Activated T-cell treated with anti-CD3 and anti-CD28 coated beads, Interleukin-2, amount 50 U/mL, for 24 hours (primary cell): ENCODE data around the gene CARMIL1.

Source experiments
- DNase-seq: peaks from one replicate; pipeline ENCODE4 v3.0.0-alpha.2; 2020
- H3K27ac Mint-ChIP-seq: 2 replicates; pipeline ENCODE4 v1.8.0; 2020; ENCODE audit warnings: mild to moderate bottlenecking, mixed read lengths
- H3K27me3 Mint-ChIP-seq: 2 replicates; pipeline ENCODE4 v1.8.0; 2020; ENCODE audit warnings: mixed read lengths
- H3K36me3 Mint-ChIP-seq: 2 replicates; pipeline ENCODE4 v1.8.0; 2020; ENCODE audit warnings: low read depth, mixed read lengths
- H3K4me1 Mint-ChIP-seq: 2 replicates; pipeline ENCODE4 v1.8.0; 2020; ENCODE audit warnings: low read depth, mixed read lengths
- H3K4me3 Mint-ChIP-seq: 2 replicates; pipeline ENCODE4 v1.8.0; 2020; ENCODE audit warnings: mild to moderate bottlenecking, moderate library complexity, mixed read lengths
- H3K9me3 Mint-ChIP-seq: 2 replicates; pipeline ENCODE4 v1.8.0; 2020; ENCODE audit warnings: mixed read lengths

Gene CARMIL1

GRCh38 chr6:25586927-25587326 lies 307.8 kb downstream of the CARMIL1 start:
- Mint-ChIP-seq H3K4me1 (no peaks in the 10 kb centered on the region), H3K36me3 (peaks cover 3% of the 10 kb centered on the region), H3K4me3 (no peak overlapping the region), H3K9me3 (no peaks in the 10 kb centered on the region), H3K27ac (no peak overlapping the region), H3K27me3 (no peaks in the 10 kb centered on the region)
- no peak for DNase-seq

- Mint-ChIP-seq H3K4me3 (no peak overlapping the region), H3K4me1 (no peaks in the 10 kb centered on the region), H3K27me3 (no peaks in the 10 kb centered on the region), H3K27ac (no peak overlapping the region), H3K9me3 (no peaks in the 10 kb centered on the region), H3K36me3 (no peaks in the 10 kb centered on the region)
- no peak for DNase-seq
Measured at GRCh38 chr6:25590986-25591385, 311.8 kb downstream of the CARMIL1 start.

- H3K9me3 Mint-ChIP-seq: no peaks in the 10 kb centered on the region
- DNase-seq: no peak
- H3K27ac Mint-ChIP-seq: no peak overlapping the region
- no peaks in the 10 kb centered on the region for H3K27me3 Mint-ChIP-seq
- H3K4me1 Mint-ChIP-seq: peaks cover 9% of the 10 kb centered on the region
- no peaks in the 10 kb centered on the region for H3K36me3 Mint-ChIP-seq
- no peak overlapping the region for H3K4me3 Mint-ChIP-seq
Measured at GRCh38 chr6:25596928-25597818, 318.0 kb downstream of the CARMIL1 start.

- H3K27me3 Mint-ChIP-seq: no peaks in the 10 kb centered on the region
- no peaks in the 10 kb centered on the region for H3K9me3 Mint-ChIP-seq
- no peaks in the 10 kb centered on the region for H3K36me3 Mint-ChIP-seq
- H3K4me1 Mint-ChIP-seq: peaks cover 9% of the 10 kb centered on the region
- no peak for DNase-seq
- H3K4me3 Mint-ChIP-seq: no peak overlapping the region
- H3K27ac Mint-ChIP-seq: no peak overlapping the region
Measured at GRCh38 chr6:25599516-25600085, 320.4 kb downstream of the CARMIL1 start.

- DNase-seq: no peak
- Mint-ChIP-seq H3K36me3 (peaks cover 2% of the 10 kb centered on the region), H3K27ac (no peak overlapping the region), H3K27me3 (no peaks in the 10 kb centered on the region), H3K4me1 (peaks cover 8% of the 10 kb centered on the region), H3K4me3 (no peak overlapping the region), H3K9me3 (no peaks in the 10 kb centered on the region)
Measured at GRCh38 chr6:25601800-25602673, 322.9 kb downstream of the CARMIL1 start.

GRCh38 chr6:25602674-25602982 lies 323.5 kb downstream of the CARMIL1 start:
- peaks cover 5% of the 10 kb centered on the region for H3K4me1 Mint-ChIP-seq
- no peak overlapping the region for H3K27ac Mint-ChIP-seq
- no peak for DNase-seq
- H3K36me3 Mint-ChIP-seq: peaks cover 2% of the 10 kb centered on the region
- H3K4me3 Mint-ChIP-seq: no peak overlapping the region
- H3K9me3 Mint-ChIP-seq: no peaks in the 10 kb centered on the region
- no peaks in the 10 kb centered on the region for H3K27me3 Mint-ChIP-seq

GRCh38 chr6:25603251-25603650 lies 324.1 kb downstream of the CARMIL1 start:
- no peaks in the 10 kb centered on the region for H3K27me3 Mint-ChIP-seq
- H3K9me3 Mint-ChIP-seq: no peaks in the 10 kb centered on the region
- H3K4me3 Mint-ChIP-seq: no peak overlapping the region
- DNase-seq: no peak
- H3K4me1 Mint-ChIP-seq: peaks cover 5% of the 10 kb centered on the region
- no peak overlapping the region for H3K27ac Mint-ChIP-seq
- peaks cover 2% of the 10 kb centered on the region for H3K36me3 Mint-ChIP-seq

- Mint-ChIP-seq H3K4me3 (no peak overlapping the region), H3K4me1 (peaks cover 5% of the 10 kb centered on the region), H3K9me3 (no peaks in the 10 kb centered on the region), H3K36me3 (peaks cover 2% of the 10 kb centered on the region), H3K27me3 (no peaks in the 10 kb centered on the region), H3K27ac (no peak overlapping the region)
- DNase-seq: no peak
Measured at GRCh38 chr6:25606151-25606550, 327.0 kb downstream of the CARMIL1 start.

- Mint-ChIP-seq H3K4me1 (no peaks in the 10 kb centered on the region), H3K9me3 (no peaks in the 10 kb centered on the region), H3K27me3 (no peaks in the 10 kb centered on the region), H3K4me3 (no peak overlapping the region), H3K27ac (no peak overlapping the region), H3K36me3 (peaks cover 2% of the 10 kb centered on the region)
- DNase-seq: no peak
Measured at GRCh38 chr6:25608558-25609174, 329.5 kb downstream of the CARMIL1 start.

GRCh38 chr6:25612666-25613065 lies 333.5 kb downstream of the CARMIL1 start:
- H3K9me3 Mint-ChIP-seq: no peaks in the 10 kb centered on the region
- no peak overlapping the region for H3K27ac Mint-ChIP-seq
- no peaks in the 10 kb centered on the region for H3K4me1 Mint-ChIP-seq
- no peaks in the 10 kb centered on the region for H3K27me3 Mint-ChIP-seq
- no peaks in the 10 kb centered on the region for H3K36me3 Mint-ChIP-seq
- no peak for DNase-seq
- H3K4me3 Mint-ChIP-seq: no peak overlapping the region

- no peaks in the 10 kb centered on the region for H3K36me3 Mint-ChIP-seq
- no peak overlapping the region for H3K27ac Mint-ChIP-seq
- no peak for DNase-seq
- H3K27me3 Mint-ChIP-seq: no peaks in the 10 kb centered on the region
- H3K9me3 Mint-ChIP-seq: no peaks in the 10 kb centered on the region
- H3K4me1 Mint-ChIP-seq: no peaks in the 10 kb centered on the region
- no peak overlapping the region for H3K4me3 Mint-ChIP-seq
Measured at GRCh38 chr6:25613415-25613814, 334.2 kb downstream of the CARMIL1 start.

GRCh38 chr6:25614052-25614451 lies 334.9 kb downstream of the CARMIL1 start:
- H3K27me3 Mint-ChIP-seq: no peaks in the 10 kb centered on the region
- H3K27ac Mint-ChIP-seq: no peak overlapping the region
- no peaks in the 10 kb centered on the region for H3K9me3 Mint-ChIP-seq
- DNase-seq: no peak
- no peak overlapping the region for H3K4me3 Mint-ChIP-seq
- no peaks in the 10 kb centered on the region for H3K4me1 Mint-ChIP-seq
- H3K36me3 Mint-ChIP-seq: no peaks in the 10 kb centered on the region

GRCh38 chr6:25615471-25615870 lies 336.3 kb downstream of the CARMIL1 start:
- Mint-ChIP-seq H3K4me3 (no peak overlapping the region), H3K36me3 (peaks cover 2% of the 10 kb centered on the region), H3K9me3 (no peaks in the 10 kb centered on the region), H3K27ac (no peak overlapping the region), H3K4me1 (no peaks in the 10 kb centered on the region), H3K27me3 (no peaks in the 10 kb centered on the region)
- DNase-seq: no peak

GRCh38 chr6:25617997-25618396 lies 338.8 kb downstream of the CARMIL1 start:
- Mint-ChIP-seq H3K9me3 (no peaks in the 10 kb centered on the region), H3K4me3 (no peak overlapping the region), H3K36me3 (peaks cover 2% of the 10 kb centered on the region), H3K27ac (no peak overlapping the region), H3K4me1 (no peaks in the 10 kb centered on the region), H3K27me3 (no peaks in the 10 kb centered on the region)
- no peak for DNase-seq
